ENCODE results near the gene IL17B.

DNA sequence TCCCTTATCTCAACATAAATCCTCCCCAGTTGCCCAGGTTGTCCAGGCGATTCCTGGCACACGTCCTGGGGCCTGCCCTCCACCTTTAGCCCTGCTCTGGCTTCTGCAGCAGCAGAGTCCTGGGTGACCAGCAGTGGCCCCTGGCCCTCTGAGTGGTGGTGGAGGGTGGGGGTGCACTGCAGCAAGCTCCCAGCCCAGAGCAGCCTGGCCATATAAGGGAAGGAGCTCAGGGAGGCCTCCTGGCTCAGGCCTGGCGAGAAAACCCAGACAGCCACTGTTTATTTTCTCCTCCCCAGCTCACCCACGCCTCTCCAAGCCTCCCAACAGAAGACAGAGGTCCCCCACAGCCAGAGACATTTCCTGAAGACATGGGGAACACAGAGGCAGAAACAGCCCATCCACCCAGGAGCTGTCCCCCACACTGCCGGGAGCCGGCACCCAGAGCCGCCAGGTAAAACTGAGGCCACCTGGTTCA lies 44.7 kb upstream of the IL17B start:
- TF ChIP-seq, protein P1, sequence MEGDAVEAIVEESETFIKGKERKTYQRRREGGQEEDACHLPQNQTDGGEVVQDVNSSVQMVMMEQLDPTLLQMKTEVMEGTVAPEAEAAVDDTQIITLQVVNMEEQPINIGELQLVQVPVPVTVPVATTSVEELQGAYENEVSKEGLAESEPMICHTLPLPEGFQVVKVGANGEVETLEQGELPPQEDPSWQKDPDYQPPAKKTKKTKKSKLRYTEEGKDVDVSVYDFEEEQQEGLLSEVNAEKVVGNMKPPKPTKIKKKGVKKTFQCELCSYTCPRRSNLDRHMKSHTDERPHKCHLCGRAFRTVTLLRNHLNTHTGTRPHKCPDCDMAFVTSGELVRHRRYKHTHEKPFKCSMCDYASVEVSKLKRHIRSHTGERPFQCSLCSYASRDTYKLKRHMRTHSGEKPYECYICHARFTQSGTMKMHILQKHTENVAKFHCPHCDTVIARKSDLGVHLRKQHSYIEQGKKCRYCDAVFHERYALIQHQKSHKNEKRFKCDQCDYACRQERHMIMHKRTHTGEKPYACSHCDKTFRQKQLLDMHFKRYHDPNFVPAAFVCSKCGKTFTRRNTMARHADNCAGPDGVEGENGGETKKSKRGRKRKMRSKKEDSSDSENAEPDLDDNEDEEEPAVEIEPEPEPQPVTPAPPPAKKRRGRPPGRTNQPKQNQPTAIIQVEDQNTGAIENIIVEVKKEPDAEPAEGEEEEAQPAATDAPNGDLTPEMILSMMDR (IDR thresholded peaks at IDR 0.05; ENCODE audit: low read length) = no peak
- TF ChIP-seq EZH2phosphoT487 (IDR thresholded peaks at IDR 0.05; ENCODE audit: low read length) = no peak
